Posterior vena cava (tissue), 2 donors: ENCODE data around the gene KCNJ12. TPM values are rescaled to one million over a fixed set of nuclear protein-coding genes. Genes with fewer than 3 reads are reported as not detected.
A peak's percentile ranks its signal among the peaks of the same experiment; 100 is the strongest.
"Not testable (repeated sequence)": the region's sequence is repeated elsewhere in the genome, so short reads cannot be mapped to it uniquely, and the experiment has no call there.

Experiments
- DNase-seq: peaks from one replicate; pipeline ENCODE4 v3.0.0-alpha.2; 2020; ENCODE audit warnings: low spot score
- intact Hi-C, 2 donors: fragments of 100-400 bp; cut with DNase I; formaldehyde crosslinking; loops; one replicate each; pipeline versions ENCODE4 v1.14.1 to v1.14.2; 2022 to 2023
- total RNA-seq, 2 donors: library from RNA; stranded (reverse); fragmentation: NEBNext Ultra II Directional; extraction: Animal tissue kit (Norgen Biotek cat#: 25700); gene quantifications; one replicate each; pipeline ENCODE4 v1.2.1, GENCODE V29; 2021
- donor health status: DM: yes; HTN: yes; CAD: no.
- donor health status: DM: yes; HTN: yes; CAD: no.

KCNJ12 gene
- total RNA-seq, 2 donors from 2014 or later, result 6.8 to 6.9 TPM

GRCh38 chr17:21426876-21427275 lies 50.7 kb downstream of the KCNJ12 start:
- intact Hi-C loops, DNase-seq: not testable (repeated sequence)

GRCh38 chr17:21427727-21428126 lies 51.6 kb downstream of the KCNJ12 start:
- intact Hi-C loops, DNase-seq: not testable (repeated sequence)

GRCh38 chr17:21428752-21429424 lies 52.7 kb downstream of the KCNJ12 start:
- intact Hi-C loops, DNase-seq: not testable (repeated sequence)

- intact Hi-C loops, DNase-seq: not testable (repeated sequence)
These were observed 53.9 kb downstream of the KCNJ12 start for GRCh38 chr17:21429921-21430628.

GRCh38 chr17:21433971-21434370 lies 57.8 kb downstream of the KCNJ12 start:
- DNase-seq, result not testable (repeated sequence)

GRCh38 chr17:21434976-21435375 lies 58.8 kb downstream of the KCNJ12 start:
- intact Hi-C loops, DNase-seq: not testable (repeated sequence)

More at GRCh38 chr17:21433971-21434370, 57.8 kb downstream of the KCNJ12 start:
- intact Hi-C loops, result not testable (repeated sequence)

- DNase-seq, intact Hi-C loops: not testable (repeated sequence)
These were observed 60.3 kb downstream of the KCNJ12 start for GRCh38 chr17:21436481-21436880.

- intact Hi-C loops, DNase-seq: not testable (repeated sequence)
These were observed 61.0 kb downstream of the KCNJ12 start for GRCh38 chr17:21436883-21437836.

- DNase-seq, intact Hi-C loops: not testable (repeated sequence)
These were observed 62.3 kb downstream of the KCNJ12 start for GRCh38 chr17:21438316-21439014.

GRCh38 chr17:21439015-21439336 lies 62.8 kb downstream of the KCNJ12 start:
- intact Hi-C loops, DNase-seq: not testable (repeated sequence)

GRCh38 chr17:21445091-21445650 lies 69.0 kb downstream of the KCNJ12 start:
- DNase-seq, result no peak
- intact Hi-C loops, result no loop called here

- intact Hi-C loops, DNase-seq: not testable (repeated sequence)
These were observed 71.4 kb downstream of the KCNJ12 start for GRCh38 chr17:21447552-21447951.

- intact Hi-C loops, result loop anchor here (10.0 kb wide), 2 partner anchors 65 to 325 kb away; partner anchors contain the start of gene DHRS7B (in 1 of the 2)
- not testable (repeated sequence) for DNase-seq
These were observed 73.7 kb downstream of the KCNJ12 start for GRCh38 chr17:21449891-21450290.

GRCh38 chr17:21451975-21452374 lies 75.8 kb downstream of the KCNJ12 start:
- intact Hi-C loops, result loop anchor here (10.0 kb wide), 2 partner anchors 63 to 327 kb away; partner anchors contain the start of gene DHRS7B (in 1 of the 2)
- no peak for DNase-seq

GRCh38 chr17:21452377-21453143 lies 76.4 kb downstream of the KCNJ12 start:
- intact Hi-C loops, result loop anchor here (10.0 kb wide), 2 partner anchors 62 to 328 kb away; partner anchors contain the start of gene DHRS7B (in 1 of the 2)
- DNase-seq, result peak; percentile 82

- intact Hi-C loops, result loop anchor here (10.0 kb wide), 2 partner anchors 61 to 329 kb away; partner anchors contain the start of gene DHRS7B (in 1 of the 2)
- DNase-seq, result no peak
These were observed 77.2 kb downstream of the KCNJ12 start for GRCh38 chr17:21453144-21453898.

- not testable (repeated sequence) for DNase-seq
- intact Hi-C loops, result loop anchor here (10.0 kb wide), 2 partner anchors 61 to 329 kb away; partner anchors contain the start of gene DHRS7B (in 1 of the 2)
These were observed 77.8 kb downstream of the KCNJ12 start for GRCh38 chr17:21454006-21454405.
